Activated CD8-positive, alpha-beta T cell treated with anti-CD3 and anti-CD28 coated beads for 36 hours (primary cell): ENCODE results near the gene PTMS. TPM values are rescaled to one million over a fixed set of nuclear protein-coding genes. Genes with fewer than 3 reads are reported as not detected.
A peak's percentile ranks its signal among the peaks of the same experiment; 100 is the strongest.
"Not testable (repeated sequence)": the region's sequence is repeated elsewhere in the genome, so short reads cannot be mapped to it uniquely, and the experiment has no call there.

Source experiments
- ATAC-seq: fragments of 200-7000 bp; cut with Tn5 transposase; one replicate; pipeline ENCODE4 v1.10.0; 2021; ENCODE audit warnings: mild to moderate bottlenecking, moderate library complexity
- CTCF ChIA-PET: fragments of 350-600 bp; sonication (Branson Sonifier 250); formaldehyde crosslinking; loops from one replicate; lab custom pipeline; 2021; ENCODE audit warnings: antibody characterized with exemption; lab: Charles Lee
- POLR2A ChIA-PET: fragments of 350-600 bp; sonication (Branson Sonifier 250); formaldehyde crosslinking; loops from one replicate; lab custom pipeline; 2021; ENCODE audit warnings: antibody characterized with exemption; lab: Charles Lee
- DNase-seq: peaks from one replicate; pipeline ENCODE4 v3.0.0-alpha.2; 2020
- H3K27ac Mint-ChIP-seq: one replicate; pipeline ENCODE4 v1.8.0; 2021; ENCODE audit warnings: mild to moderate bottlenecking, mixed read lengths
- H3K27me3 Mint-ChIP-seq: one replicate; pipeline ENCODE4 v1.8.0; 2021; ENCODE audit warnings: mixed read lengths
- H3K36me3 Mint-ChIP-seq: one replicate; pipeline ENCODE4 v1.8.0; 2021; ENCODE audit warnings: low read depth, mixed read lengths
- H3K4me1 Mint-ChIP-seq: one replicate; pipeline ENCODE4 v1.8.0; 2021; ENCODE audit warnings: low read depth, mixed read lengths
- H3K4me3 Mint-ChIP-seq: one replicate; pipeline ENCODE4 v1.8.0; 2021; ENCODE audit warnings: mild to moderate bottlenecking, moderate library complexity, mixed read lengths
- H3K9me3 Mint-ChIP-seq: one replicate; pipeline ENCODE4 v1.8.0; 2021; ENCODE audit warnings: mixed read lengths
- intact Hi-C: fragments of 100-400 bp; cut with micrococcal nuclease; formaldehyde crosslinking; loops from one replicate; pipeline ENCODE4 v1.10.0; 2022
- total RNA-seq, 2 experiments: library from RNA; stranded (reverse); gene quantifications; one replicate each; pipeline ENCODE4 v1.2.3, GENCODE V29; 2021
- TF ChIP-seq, protein P1 (sequence below): fragments of 200-600 bp; IDR thresholded peaks from one replicate; pipeline ENCODE4 v1.8.0; 2022; ENCODE audit warnings: antibody characterized with exemption, mild to moderate bottlenecking

The PTMS gene
- total RNA-seq, 2 experiments from 2014 or later = 78.6 TPM

GRCh38 chr12:6734506-6735387 is 31.4 kb upstream of the PTMS start:
- Mint-ChIP-seq H3K9me3 (no peaks in the 10 kb centered on the region), H3K27ac (peak overlapping the region; percentile 57), H3K36me3 (peaks cover 13% of the 10 kb centered on the region), H3K27me3 (no peaks in the 10 kb centered on the region), H3K4me3 (no peak overlapping the region), H3K4me1 (peaks cover 6% of the 10 kb centered on the region)
- intact Hi-C loops = no loop called here
- ATAC-seq (no peak), DNase-seq (no peak)
- POLR2A ChIA-PET = interaction anchor here (0.6 to 0.9 kb wide), 2 partner anchors 12 to 42 kb away, joined by 3 to 4 read pairs; no protein-coding TSS in a partner anchor
- CTCF ChIA-PET = interaction anchor here (0.7 to 3.1 kb wide), 9 partner anchors 10 to 91 kb away, joined by 3 to 15 read pairs (median 4); partner anchors contain the start of genes COPS7A, MLF2 and PTMS
- TF ChIP-seq, protein P1, sequence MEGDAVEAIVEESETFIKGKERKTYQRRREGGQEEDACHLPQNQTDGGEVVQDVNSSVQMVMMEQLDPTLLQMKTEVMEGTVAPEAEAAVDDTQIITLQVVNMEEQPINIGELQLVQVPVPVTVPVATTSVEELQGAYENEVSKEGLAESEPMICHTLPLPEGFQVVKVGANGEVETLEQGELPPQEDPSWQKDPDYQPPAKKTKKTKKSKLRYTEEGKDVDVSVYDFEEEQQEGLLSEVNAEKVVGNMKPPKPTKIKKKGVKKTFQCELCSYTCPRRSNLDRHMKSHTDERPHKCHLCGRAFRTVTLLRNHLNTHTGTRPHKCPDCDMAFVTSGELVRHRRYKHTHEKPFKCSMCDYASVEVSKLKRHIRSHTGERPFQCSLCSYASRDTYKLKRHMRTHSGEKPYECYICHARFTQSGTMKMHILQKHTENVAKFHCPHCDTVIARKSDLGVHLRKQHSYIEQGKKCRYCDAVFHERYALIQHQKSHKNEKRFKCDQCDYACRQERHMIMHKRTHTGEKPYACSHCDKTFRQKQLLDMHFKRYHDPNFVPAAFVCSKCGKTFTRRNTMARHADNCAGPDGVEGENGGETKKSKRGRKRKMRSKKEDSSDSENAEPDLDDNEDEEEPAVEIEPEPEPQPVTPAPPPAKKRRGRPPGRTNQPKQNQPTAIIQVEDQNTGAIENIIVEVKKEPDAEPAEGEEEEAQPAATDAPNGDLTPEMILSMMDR = no peak

DNA sequence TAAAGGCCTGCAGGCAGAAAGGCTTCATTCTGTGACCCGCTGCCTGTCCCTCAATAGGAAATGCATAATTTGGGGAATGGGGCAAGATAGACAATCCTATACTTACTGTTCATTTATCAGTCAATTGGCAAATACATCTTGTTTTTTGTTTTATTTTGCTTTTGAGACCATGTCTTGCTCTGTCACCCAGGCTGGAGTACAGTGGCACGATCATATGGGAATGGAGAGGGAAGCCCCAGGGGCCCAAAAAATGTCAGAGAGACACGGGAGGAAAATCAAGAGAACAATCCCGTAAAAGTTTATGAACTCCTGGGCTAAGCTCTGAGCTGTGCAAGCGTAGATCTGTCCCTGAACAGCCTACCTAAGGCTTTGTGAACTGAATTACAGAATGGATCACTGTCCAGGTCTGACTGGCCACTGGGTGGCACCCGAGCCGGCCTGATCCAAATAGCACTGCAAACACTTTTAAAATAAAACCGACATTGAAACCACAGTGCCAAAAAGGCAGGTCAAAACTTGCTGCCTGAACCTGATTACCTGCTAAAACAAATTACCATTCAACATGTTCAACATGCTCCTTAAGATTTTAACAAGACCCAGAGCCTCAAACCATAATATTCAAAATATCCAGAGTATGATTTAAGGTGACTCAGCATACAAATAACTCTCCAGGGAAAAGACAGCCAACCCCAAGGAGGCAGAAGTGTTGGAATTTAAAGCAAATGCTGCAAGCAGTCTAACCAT is 30.5 kb upstream of the PTMS start:
- H3K4me3 Mint-ChIP-seq = no peak overlapping the region
- TF ChIP-seq, protein P1 = peak; percentile 67
- H3K27me3 Mint-ChIP-seq = no peaks in the 10 kb centered on the region
- H3K36me3 Mint-ChIP-seq = peaks cover 5% of the 10 kb centered on the region
- peaks cover 6% of the 10 kb centered on the region for H3K4me1 Mint-ChIP-seq
- intact Hi-C loops = no loop called here
- ChIA-PET CTCF (interaction anchor here (0.7 to 2.6 kb wide), 4 partner anchors 9 to 89 kb away, joined by 3 to 6 read pairs (median 6); no protein-coding TSS in a partner anchor), POLR2A (interaction anchor here (0.6 kb wide), 1 partner anchor 43 kb away, joined by 4 read pairs; no protein-coding TSS in a partner anchor)
- ATAC-seq = peak; percentile 83
- no peaks in the 10 kb centered on the region for H3K9me3 Mint-ChIP-seq
- H3K27ac Mint-ChIP-seq = peak overlapping the region; percentile 21
- peak; percentile 77 for DNase-seq

GRCh38 chr12:6736754-6737153 is 29.4 kb upstream of the PTMS start:
- no peak for DNase-seq
- Mint-ChIP-seq H3K36me3 (no peaks in the 10 kb centered on the region), H3K9me3 (no peaks in the 10 kb centered on the region), H3K4me1 (peaks cover 6% of the 10 kb centered on the region), H3K4me3 (no peak overlapping the region), H3K27ac (no peak overlapping the region), H3K27me3 (no peaks in the 10 kb centered on the region)
- POLR2A ChIA-PET = interaction anchor here (0.7 kb wide), 1 partner anchor 13 kb away, joined by 3 read pairs; the partner anchor contains the start of gene COPS7A
- TF ChIP-seq, protein P1 = no peak
- no peak for ATAC-seq
- CTCF ChIA-PET = interaction anchor here (1.0 to 2.6 kb wide), 3 partner anchors 15 to 136 kb away, joined by 3 to 6 read pairs (median 5); partner anchors contain the start of gene SPSB2
- intact Hi-C loops = no loop called here

- intact Hi-C loops, H3K27ac Mint-ChIP-seq, H3K4me3 Mint-ChIP-seq, DNase-seq, H3K9me3 Mint-ChIP-seq, ATAC-seq, H3K27me3 Mint-ChIP-seq: not testable (repeated sequence)
- peaks cover 25% of the 10 kb centered on the region for H3K36me3 Mint-ChIP-seq
- CTCF ChIA-PET = interaction anchor here (1.1 to 4.0 kb wide), 3 partner anchors 11 to 93 kb away, joined by 3 to 25 read pairs (median 11); partner anchors contain the start of gene MLF2
- H3K4me1 Mint-ChIP-seq = peaks cover 36% of the 10 kb centered on the region
- POLR2A ChIA-PET = interaction anchor here (0.9 to 1.2 kb wide), 5 partner anchors 17 to 112 kb away, joined by 3 to 7 read pairs (median 3); partner anchors contain the start of genes CD4 and COPS7A
Observed at GRCh38 chr12:6742080-6742479, 24.1 kb upstream of the PTMS start.

DNA sequence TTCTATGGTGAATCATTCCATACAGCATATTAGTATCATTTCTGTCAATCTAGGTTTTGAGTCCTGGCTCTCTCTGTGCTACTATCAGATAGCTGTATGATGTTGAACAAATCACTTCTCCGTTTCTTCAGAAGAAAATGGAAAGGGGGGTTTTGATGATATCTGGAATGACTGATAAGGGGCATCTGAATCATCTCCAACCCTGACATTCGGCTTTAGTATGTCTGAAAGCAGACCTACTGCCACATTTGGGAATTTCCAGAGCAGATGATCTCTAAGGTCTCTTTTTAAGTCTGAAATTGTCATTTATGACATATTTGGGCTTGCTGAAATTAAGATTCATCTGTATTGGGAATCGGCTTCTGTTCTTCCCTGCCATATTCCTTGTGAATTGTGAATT is 23.3 kb upstream of the PTMS start:
- ATAC-seq = peak; percentile 52
- Mint-ChIP-seq H3K27ac (peak overlapping the region; percentile 53), H3K9me3 (peaks cover 6% of the 10 kb centered on the region), H3K36me3 (peaks cover 30% of the 10 kb centered on the region), H3K27me3 (no peaks in the 10 kb centered on the region), H3K4me3 (no peak overlapping the region), H3K4me1 (peaks cover 36% of the 10 kb centered on the region)
- POLR2A ChIA-PET = interaction anchor here (0.9 to 1.9 kb wide), 6 partner anchors 17 to 111 kb away, joined by 3 to 7 read pairs (median 4); partner anchors contain the start of genes CD4, COPS7A and LAG3
- TF ChIP-seq, protein P1 = no peak
- intact Hi-C loops = no loop called here
- DNase-seq = no peak
- CTCF ChIA-PET = interaction anchor here (1.1 to 4.0 kb wide), 4 partner anchors 10 to 92 kb away, joined by 3 to 25 read pairs (median 7); partner anchors contain the start of gene MLF2

DNA sequence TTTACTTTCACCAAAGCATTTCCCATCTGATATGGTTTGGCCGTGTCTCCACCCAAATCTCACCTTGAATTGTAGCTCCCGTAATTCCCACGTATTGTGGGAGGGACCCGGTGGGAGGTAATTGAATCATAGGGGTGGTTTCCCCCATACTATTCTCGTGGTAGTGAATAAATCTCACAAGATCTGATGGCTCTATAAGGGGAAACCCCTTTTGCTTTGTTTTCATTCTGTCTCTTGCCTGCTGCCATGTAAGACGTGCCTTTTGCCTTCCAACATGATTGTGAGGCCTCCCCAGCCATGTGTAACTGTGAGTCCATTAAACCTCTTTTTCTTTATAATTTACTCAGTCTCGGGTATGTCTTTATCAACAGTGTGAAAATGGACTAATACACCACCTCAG is 22.9 kb upstream of the PTMS start:
- intact Hi-C loops, H3K27me3 Mint-ChIP-seq, H3K4me3 Mint-ChIP-seq, H3K9me3 Mint-ChIP-seq: not testable (repeated sequence)
- DNase-seq = peak; percentile 48
- H3K4me1 Mint-ChIP-seq = peaks cover 36% of the 10 kb centered on the region
- peak overlapping the region; percentile 53 for H3K27ac Mint-ChIP-seq
- POLR2A ChIA-PET = interaction anchor here (1.0 to 1.9 kb wide), 5 partner anchors 18 to 111 kb away, joined by 3 to 7 read pairs (median 5); partner anchors contain the start of genes CD4, COPS7A and LAG3
- peak; percentile 40 for ATAC-seq
- CTCF ChIA-PET = interaction anchor here (1.1 to 4.0 kb wide), 4 partner anchors 10 to 91 kb away, joined by 3 to 25 read pairs (median 7); partner anchors contain the start of gene MLF2
- peaks cover 35% of the 10 kb centered on the region for H3K36me3 Mint-ChIP-seq
